ENCODE data around the gene GSE1.

Gene GSE1

GRCh38 chr16:85687651-85688471 is 74.7 kb downstream of the GSE1 start:
- FAIRE-seq (no peak), DNase-seq (ENCODE audit: insufficient read length) (no peak)
- TF ChIP-seq POLR2A (IDR thresholded peaks at IDR 0.05; ENCODE audit: low read depth, low read length) (no peak), TAF1 (IDR thresholded peaks at IDR 0.05; ENCODE audit: borderline replicate concordance, low read depth, low read length) (no peak), POLR2AphosphoS5 (IDR thresholded peaks at IDR 0.05; ENCODE audit: low read depth, low read length) (no peak)

- 0 out of 2 replicates have a peak, but pooled peaks have one; percentile 46 for TF ChIP-seq POLR2AphosphoS5 (IDR thresholded peaks at IDR 0.05; ENCODE audit: low read depth, low read length)
- 0 out of 2 replicates have a peak, but pooled peaks have one; percentile 47 for TF ChIP-seq TAF1 (IDR thresholded peaks at IDR 0.05; ENCODE audit: borderline replicate concordance, low read depth, low read length)
- TF ChIP-seq POLR2A (IDR thresholded peaks at IDR 0.05; ENCODE audit: low read depth, low read length) = peak; percentile 72; the same call in 1 of the 2 replicates
- DNase-seq (ENCODE audit: insufficient read length) (peak; percentile 99), FAIRE-seq (peak; percentile 62)
These were observed 75.6 kb downstream of the GSE1 start, which contains the start of gene GINS2 for GRCh38 chr16:85688586-85689284. Gene GINS2 (minus strand): TSS chr16:85688954. CDS start chr16:85688898, 56 bp downstream.

- TF ChIP-seq POLR2A (IDR thresholded peaks at IDR 0.05; ENCODE audit: low read depth, low read length) (no peak), TAF1 (IDR thresholded peaks at IDR 0.05; ENCODE audit: borderline replicate concordance, low read depth, low read length) (no peak), POLR2AphosphoS5 (IDR thresholded peaks at IDR 0.05; ENCODE audit: low read depth, low read length) (no peak)
- DNase-seq (ENCODE audit: insufficient read length) = no peak
- FAIRE-seq = peak; percentile 5
These were observed 76.3 kb downstream of the GSE1 start for GRCh38 chr16:85689285-85689949.

GRCh38 chr16:85689950-85690320 is 76.8 kb downstream of the GSE1 start:
- TF ChIP-seq TAF1 (IDR thresholded peaks at IDR 0.05; ENCODE audit: borderline replicate concordance, low read depth, low read length) (no peak), POLR2A (IDR thresholded peaks at IDR 0.05; ENCODE audit: low read depth, low read length) (no peak), POLR2AphosphoS5 (IDR thresholded peaks at IDR 0.05; ENCODE audit: low read depth, low read length) (no peak)
- no peak for DNase-seq (ENCODE audit: insufficient read length)
- FAIRE-seq = no peak

- FAIRE-seq = no peak
- TF ChIP-seq POLR2A (IDR thresholded peaks at IDR 0.05; ENCODE audit: low read depth, low read length) (no peak), POLR2AphosphoS5 (IDR thresholded peaks at IDR 0.05; ENCODE audit: low read depth, low read length) (no peak), TAF1 (IDR thresholded peaks at IDR 0.05; ENCODE audit: borderline replicate concordance, low read depth, low read length) (no peak)
These were observed 77.4 kb downstream of the GSE1 start for GRCh38 chr16:85690469-85691064.

GRCh38 chr16:85695196-85696128 is 82.3 kb downstream of the GSE1 start:
- FAIRE-seq (no peak), DNase-seq (ENCODE audit: insufficient read length) (no peak)
- TF ChIP-seq POLR2AphosphoS5 (IDR thresholded peaks at IDR 0.05; ENCODE audit: low read depth, low read length) (no peak), POLR2A (IDR thresholded peaks at IDR 0.05; ENCODE audit: low read depth, low read length) (no peak), TAF1 (IDR thresholded peaks at IDR 0.05; ENCODE audit: borderline replicate concordance, low read depth, low read length) (no peak)

More at GRCh38 chr16:85690469-85691064, 77.4 kb downstream of the GSE1 start:
- DNase-seq (ENCODE audit: insufficient read length) = no peak

GRCh38 chr16:85696781-85697180 is 83.7 kb downstream of the GSE1 start:
- TF ChIP-seq POLR2A (IDR thresholded peaks at IDR 0.05; ENCODE audit: low read depth, low read length) (no peak), POLR2AphosphoS5 (IDR thresholded peaks at IDR 0.05; ENCODE audit: low read depth, low read length) (no peak), TAF1 (IDR thresholded peaks at IDR 0.05; ENCODE audit: borderline replicate concordance, low read depth, low read length) (no peak)
- DNase-seq (ENCODE audit: insufficient read length) (no peak), FAIRE-seq (no peak)

- no peak for DNase-seq (ENCODE audit: insufficient read length)
- FAIRE-seq = no peak
- TF ChIP-seq POLR2AphosphoS5 (IDR thresholded peaks at IDR 0.05; ENCODE audit: low read depth, low read length) (no peak), POLR2A (IDR thresholded peaks at IDR 0.05; ENCODE audit: low read depth, low read length) (no peak), TAF1 (IDR thresholded peaks at IDR 0.05; ENCODE audit: borderline replicate concordance, low read depth, low read length) (no peak)
These were observed 84.3 kb downstream of the GSE1 start for GRCh38 chr16:85697431-85697830.

GRCh38 chr16:85698459-85698891 is 85.4 kb downstream of the GSE1 start:
- TF ChIP-seq POLR2AphosphoS5 (IDR thresholded peaks at IDR 0.05; ENCODE audit: low read depth, low read length) = no peak
- no peak for TF ChIP-seq POLR2A (IDR thresholded peaks at IDR 0.05; ENCODE audit: low read depth, low read length)
- no peak for TF ChIP-seq TAF1 (IDR thresholded peaks at IDR 0.05; ENCODE audit: borderline replicate concordance, low read depth, low read length)
- FAIRE-seq (no peak), DNase-seq (ENCODE audit: insufficient read length) (no peak)

All from GM12892 (cell line).